Measurements from ENCODE around the gene BDKRB1.
A peak's percentile ranks its signal among the peaks of the same experiment; 100 is the strongest.
"Not testable (repeated sequence)": the region's sequence is repeated elsewhere in the genome, so short reads cannot be mapped to it uniquely, and the experiment has no call there.

BDKRB1 gene

DNA sequence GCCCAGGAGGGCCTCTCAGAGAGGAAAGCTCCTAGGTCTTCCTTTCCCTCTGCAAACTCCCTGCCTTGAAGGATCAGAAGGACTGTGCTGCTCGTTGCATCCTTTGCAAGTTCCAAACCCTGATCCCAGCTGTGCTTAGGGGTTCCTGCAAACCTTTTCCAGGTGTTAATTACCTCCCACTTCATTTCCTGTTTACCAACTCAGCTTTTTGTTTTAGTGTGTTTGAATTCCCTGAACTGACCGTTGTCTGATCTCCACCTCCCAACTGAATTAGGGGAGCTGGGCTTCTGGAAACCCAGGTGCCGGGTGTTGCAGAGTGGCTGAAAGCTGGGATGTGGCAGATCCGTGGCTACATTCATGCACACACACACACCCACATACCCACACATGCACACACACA, 20.6 kb upstream of the BDKRB1 start:
- DNase-seq, result no peak

DNA sequence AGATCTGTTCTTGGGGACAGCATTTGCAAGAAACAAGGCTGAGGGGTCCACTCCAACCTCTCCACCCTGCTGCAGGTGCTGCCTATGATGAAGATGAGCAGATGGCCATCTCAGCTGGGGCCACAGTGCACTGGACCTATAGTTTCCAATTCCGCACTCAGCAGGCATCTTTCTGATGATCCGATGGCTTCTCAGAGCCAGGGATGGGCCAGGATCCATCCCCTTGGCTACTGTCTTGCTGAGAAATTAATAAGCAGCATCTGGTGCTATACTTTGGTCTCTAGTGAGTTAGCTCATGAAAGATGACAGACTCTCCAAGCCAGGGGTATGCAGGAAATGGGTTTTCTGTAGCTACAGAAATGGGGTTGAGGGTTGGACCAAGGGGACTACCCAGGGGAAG, 18.4 kb upstream of the BDKRB1 start:
- no peak for DNase-seq

DNA sequence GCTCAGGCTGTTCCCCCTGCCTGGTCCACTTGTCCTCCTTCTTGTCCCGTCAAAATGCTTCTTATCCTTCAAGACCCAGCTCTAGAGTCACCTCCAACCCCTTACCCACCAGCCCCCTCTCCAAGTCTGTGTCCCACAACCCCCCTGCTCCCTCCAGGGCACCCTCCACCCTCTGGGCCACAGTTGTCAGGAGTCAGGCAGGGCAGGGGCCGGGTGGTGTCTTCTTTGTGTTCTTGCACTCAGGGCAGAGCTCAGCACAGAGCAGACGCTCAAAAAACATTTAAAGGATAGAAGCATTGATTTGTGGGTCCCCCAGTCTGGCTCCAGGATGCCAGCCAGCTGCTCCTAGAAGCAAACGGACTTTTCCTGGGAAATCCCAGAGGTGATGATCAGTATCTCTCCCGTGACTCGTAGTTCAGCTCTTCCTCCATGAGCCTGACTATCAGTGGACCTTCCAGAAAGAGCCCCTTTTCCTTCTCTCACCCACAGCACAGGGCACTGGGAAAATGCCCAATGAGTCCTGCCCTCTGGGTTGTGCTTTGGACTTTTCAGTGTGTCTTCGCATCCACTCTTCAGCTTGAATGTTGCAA, 17.2 kb upstream of the BDKRB1 start:
- no peak for DNase-seq

DNA sequence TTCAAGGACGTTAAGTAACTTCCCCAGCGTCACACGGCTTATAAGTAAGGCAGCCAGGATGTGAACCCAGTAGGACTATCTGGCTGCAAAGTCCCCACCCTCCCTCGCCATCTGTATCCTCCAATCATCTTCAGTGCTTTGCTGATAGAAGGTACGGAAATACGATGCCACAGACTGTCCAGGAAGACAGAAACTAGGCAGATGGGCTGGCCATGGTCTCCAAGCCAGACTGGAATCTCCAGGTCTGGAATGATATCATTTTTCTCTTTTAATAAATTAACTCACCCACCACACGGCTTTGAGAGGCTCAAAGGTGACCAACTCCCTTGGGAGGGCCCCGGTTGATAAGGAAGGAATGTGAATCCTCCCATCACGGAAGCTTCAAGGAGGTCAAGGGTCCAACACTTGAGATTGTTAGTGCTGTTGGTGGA, 16.3 kb upstream of the BDKRB1 start:
- no peak for DNase-seq

DNA sequence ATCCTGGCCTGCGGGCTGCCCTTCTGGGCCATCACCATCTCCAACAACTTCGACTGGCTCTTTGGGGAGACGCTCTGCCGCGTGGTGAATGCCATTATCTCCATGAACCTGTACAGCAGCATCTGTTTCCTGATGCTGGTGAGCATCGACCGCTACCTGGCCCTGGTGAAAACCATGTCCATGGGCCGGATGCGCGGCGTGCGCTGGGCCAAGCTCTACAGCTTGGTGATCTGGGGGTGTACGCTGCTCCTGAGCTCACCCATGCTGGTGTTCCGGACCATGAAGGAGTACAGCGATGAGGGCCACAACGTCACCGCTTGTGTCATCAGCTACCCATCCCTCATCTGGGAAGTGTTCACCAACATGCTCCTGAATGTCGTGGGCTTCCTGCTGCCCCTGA, 15.4 kb upstream of the BDKRB1 start:
- DNase-seq, result no peak

DNA sequence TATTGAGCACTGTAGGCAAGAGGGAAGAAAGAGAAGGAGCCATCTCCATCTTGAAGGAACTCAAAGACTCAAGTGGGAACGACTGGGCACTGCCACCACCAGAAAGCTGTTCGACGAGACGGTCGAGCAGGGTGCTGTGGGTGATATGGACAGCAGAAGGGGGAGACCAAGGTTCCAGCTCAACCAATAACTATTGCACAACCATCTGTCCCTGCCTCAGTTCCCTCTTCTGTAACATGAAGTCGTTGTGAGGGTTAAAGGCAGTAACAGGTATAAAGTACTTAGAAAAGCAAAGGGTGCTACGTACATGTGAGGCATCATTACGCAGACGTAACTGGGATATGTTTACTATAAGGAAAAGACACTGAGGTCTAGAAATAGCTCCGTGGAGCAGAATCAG, 13.9 kb upstream of the BDKRB1 start:
- no peak for DNase-seq

DNA sequence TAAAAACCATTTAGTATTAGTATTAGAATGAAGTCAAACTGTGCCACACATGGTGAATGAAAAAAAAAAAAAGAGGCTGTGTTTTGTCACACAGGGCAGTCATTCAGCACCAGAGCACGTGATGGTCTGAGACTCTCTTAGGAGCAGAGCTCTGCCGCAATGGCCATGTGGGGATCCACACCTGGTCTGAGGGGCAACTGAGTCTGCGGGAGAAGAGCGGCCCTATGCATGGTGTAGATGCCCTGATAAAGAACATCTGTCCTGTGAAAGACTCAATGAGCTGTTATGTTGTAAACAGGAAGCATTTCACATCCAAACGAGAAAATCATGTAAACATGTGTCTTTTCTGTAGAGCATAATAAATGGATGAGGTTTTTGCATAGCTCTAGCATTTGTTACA, 12.2 kb upstream of the BDKRB1 start:
- no peak for DNase-seq

DNA sequence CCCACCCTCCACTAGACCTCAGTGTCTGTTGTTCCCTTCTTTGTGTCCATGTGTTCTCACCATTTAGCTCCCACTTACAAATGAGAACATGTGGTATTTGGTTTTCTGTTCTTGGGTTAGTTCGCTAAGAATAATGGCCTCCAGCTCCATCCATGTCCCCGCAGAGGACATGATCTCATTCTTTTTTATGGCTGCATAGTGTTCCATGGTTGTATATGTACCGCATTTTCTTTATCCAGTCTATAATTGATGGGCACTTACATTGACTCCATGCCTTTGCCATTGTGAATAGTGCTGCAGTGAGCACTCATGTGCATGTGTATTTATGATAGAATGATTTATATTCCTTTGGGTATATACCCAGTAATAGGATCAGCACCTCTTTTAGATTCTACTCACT, 10.9 kb upstream of the BDKRB1 start:
- not testable (repeated sequence) for DNase-seq

DNA sequence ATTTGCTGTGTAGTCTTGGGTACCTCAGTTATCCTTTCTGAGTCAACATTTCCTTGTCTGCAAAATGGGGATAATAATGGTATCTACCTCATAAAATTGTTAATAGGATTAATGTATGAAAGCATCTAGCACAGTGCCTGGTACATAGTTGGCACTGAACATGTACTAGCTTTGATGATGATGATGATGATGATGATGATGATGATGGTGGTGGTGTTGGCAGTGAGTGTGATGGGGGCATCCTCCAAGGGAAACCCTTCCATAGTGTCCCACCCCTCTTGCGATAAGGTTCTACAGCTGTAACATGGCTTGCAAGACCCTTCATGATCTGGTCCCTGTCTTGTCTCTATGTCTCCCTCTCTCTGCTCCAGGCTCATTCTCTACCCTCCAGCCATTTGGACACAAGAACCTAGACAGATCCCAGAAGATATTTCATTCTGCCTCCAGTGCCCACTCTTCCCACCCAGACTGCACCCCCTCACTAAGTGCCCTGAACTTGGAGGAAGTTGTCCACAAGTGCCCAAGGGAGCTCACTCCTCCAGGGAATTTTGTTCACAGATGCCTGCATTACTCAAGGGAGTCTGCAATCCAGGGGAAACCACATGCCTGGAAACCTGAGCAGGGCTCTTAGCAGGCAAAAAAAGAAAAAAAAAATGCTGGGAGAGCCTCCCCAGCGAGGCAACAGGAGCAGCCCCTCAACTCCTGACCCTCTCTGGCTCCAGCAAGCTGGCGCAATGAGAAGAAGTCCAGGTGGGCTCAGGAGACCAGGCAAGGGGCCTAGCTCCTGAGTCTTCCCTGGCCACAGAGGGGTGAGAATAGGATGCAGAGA, 10.1 kb upstream of the BDKRB1 start:
- DNase-seq, result peak in 1 of 2 experiments; percentile 51

DNA sequence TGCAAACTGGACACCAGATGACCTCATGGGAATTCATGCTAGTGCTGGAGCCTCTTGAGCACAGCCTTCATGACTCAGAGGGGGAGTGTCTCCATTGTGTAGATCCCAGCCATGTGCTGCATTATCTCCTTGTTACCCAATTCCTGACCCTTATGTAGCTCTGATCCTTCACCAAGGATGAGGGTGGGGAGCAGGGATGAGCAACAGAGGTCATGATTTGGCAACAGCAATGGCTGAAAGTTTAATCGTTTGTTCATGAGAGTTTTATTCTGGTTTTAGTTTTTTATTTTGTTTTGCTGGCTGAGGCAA, 9.5 kb upstream of the BDKRB1 start:
- DNase-seq, result peak in 1 of 2 experiments; percentile 45

DNA sequence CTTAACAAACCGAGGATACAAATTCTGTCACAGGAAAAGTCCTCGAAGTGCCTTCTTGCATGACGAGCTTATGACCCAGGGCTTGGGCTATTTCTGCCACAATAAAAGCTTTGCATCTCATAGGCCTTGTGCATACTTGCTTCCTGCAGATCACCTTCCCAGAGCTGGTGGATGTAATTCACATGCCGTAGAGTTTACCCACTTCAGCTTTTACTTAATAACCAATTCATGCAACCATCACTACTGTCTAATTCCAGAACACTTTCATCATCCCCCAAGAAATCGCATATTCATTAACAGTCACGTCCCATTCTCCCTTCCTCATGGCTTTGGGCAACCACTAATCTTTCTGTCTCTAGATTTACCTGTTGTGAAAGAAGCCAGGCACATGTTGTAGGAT, 9.0 kb upstream of the BDKRB1 start:
- DNase-seq, result no peak

DNA sequence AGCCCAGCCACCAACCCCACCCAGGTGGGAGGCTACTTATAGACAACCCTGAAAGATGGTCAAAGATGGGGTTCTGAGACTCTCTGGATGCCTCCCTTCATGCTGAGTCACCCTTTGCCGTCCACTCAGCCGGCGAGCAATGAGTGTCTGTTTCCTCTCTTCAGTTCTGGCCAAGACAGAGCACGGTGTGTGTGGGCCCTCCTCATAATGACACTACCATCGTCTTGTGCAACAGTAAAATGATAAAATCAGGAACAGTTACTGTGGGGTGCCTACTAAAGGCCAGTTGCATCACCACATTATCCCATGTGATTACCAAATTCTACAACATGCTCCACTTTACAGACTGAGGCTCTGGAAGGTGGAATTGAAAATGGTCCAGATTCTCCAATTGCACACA, 7.0 kb upstream of the BDKRB1 start:
- DNase-seq, result no peak

DNA sequence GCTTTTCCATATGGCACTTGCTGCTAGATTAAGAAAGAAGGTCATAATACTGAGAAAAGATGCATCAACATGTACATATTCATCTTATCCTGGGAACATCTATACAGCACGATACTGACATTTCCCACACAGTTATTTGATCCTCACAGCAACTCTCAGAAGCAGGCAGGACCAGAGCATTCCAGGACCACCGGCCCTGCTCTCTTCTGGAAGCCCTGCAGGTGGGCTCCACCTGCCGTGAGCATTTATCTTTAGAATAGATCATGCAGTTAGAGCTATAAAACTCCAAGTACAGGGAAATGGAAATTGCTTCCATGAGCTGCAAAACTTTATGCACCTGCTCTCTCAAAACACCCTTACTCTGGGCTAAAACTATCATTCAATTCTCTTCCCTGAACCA, 5.5 kb upstream of the BDKRB1 start:
- DNase-seq, result peak in 1 of 2 experiments; percentile 45

DNA sequence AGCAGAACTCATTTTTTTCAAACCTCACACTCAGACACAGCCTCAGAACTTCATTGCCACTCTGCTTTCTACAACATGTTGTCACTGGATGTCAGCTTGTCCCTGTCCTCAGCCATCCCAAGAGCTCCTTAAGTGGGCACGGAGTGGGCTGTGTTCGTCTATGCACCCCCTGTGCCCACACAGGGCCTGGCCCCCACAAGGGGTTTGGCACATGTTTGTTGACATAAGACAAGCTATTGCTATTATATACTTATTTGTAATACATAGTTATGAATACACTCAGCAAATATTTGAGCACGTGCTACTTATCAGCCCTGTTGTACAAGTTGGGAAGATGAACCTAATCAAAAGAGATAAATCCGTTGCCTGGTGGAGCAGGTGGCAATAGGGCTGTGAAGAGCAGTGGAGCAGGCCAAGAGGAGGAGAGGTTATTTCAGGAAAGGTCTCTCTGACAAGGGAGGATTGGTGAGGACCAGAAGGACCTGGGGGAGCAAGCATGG, 4.3 kb upstream of the BDKRB1 start:
- no peak for DNase-seq

DNA sequence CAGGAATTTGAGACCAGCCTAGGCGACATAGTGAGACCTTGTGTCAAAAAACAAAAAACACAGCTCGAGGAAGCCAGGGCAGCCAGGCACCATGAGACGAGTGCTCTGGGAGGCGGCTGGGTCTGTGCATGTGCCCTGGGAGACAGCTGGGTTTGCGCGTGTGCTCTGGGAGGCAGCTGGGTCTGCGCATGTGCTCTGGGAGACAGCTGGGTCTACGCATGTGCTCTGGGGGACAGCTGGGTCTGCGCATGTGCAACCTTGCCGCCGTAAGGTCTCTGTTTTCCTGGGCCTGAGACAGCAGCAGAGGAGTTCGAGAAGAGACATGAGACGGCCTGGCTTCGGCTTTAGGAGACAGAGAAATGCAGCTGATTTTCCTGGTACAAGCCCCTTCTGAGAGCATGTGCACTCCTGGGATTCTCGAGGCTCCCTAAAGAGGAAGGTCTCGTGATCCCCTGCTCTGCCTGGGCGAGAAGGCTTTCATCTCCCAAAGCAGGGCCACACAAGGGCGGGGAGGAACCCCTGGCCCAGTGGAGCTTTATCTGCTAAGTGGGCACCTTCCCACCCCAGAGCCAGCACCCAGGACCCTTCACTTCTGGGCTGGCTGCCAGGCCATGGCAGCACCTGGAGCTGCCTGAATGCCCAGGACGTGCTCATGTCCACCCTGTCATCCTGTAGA, 3.5 kb upstream of the BDKRB1 start:
- peak; percentile 91 to 97 for DNase-seq

DNA sequence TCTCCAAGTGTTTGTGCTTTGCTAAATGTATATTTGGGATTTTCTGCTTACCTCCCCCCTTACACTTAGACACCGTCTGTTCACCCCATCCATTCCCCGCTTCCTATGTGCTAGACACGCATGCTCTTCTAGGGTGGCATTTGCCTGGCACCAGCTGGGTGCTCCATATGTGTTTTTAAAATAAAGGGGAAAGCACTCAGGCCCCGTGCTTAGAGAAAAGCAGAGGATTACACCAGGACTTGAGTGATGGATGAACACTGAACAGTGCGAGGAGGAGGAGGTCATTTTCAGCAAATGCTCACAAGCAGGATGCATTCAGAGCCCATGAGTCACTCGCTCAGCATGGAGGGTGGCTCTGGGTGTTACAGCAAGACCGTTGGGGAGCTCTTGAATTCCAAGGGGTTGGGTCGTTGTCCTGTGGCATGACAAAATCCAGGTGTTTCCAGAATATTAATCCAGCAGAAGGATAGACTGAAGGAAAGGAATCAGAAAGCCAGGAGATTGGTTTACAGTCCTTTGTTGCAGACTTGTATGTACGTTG, 2.9 kb upstream of the BDKRB1 start:
- peak; percentile 99 to 100 for DNase-seq

DNA sequence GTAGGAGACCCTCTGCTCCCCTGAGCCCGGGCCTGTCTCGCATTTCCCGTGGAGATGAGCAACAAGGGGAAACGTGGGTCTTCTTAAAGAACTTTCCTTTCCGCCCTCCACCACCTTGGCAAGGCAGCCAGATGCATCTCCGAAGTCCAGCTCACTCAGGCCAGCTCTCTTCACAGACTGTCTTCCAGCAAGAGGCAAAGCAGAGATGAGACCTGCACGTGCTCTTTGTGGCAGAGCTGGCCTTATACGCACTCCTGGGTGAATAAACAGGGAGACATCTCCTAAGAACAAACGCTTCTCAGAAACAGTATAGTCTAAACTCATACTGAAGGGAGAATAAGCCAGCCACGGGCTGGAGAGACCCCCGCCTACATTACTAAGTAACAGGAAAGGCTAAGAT, 1.3 kb upstream of the BDKRB1 start:
- no peak for DNase-seq

DNA sequence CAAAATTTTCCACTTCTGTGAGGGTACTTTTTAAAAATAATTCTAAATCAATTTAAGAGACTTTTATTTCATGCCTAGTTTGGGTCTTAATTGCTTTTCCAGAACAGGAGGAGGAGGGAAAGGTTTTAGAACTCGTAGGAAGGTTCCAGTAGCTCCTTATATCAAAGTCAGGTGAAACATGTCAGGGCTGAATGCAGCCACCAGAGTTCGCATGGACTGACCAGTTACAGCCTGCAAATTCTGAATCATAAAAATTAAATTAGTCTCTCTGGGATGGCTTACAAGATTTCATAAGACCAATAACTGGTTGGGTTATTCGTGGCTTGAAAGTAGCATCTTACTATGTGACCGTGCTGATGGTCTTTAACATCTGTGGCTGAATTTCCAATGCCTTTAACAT, 397 bp downstream of the BDKRB1 start:
- DNase-seq, result no peak

DNA sequence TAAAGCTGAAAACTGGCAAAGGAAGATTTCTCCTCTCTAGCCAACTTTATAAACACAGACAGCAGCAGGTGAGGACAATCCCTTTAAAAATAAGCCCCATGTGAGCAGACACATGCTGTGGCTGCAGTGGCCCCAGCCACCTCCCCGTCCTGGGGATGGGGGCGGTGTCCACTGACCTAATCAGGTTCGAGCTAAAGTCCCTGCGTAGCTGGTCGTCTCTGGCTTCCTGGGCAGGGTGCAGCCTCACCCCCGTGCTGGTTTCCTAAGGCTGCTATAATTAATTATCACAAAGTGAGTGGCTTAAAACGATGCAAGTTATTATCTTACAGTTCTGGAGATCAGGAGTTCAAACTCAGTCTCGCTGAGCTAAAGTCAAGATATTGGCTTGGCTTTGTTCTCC, 1.0 kb downstream of the BDKRB1 start:
- DNase-seq, result no peak

DNA sequence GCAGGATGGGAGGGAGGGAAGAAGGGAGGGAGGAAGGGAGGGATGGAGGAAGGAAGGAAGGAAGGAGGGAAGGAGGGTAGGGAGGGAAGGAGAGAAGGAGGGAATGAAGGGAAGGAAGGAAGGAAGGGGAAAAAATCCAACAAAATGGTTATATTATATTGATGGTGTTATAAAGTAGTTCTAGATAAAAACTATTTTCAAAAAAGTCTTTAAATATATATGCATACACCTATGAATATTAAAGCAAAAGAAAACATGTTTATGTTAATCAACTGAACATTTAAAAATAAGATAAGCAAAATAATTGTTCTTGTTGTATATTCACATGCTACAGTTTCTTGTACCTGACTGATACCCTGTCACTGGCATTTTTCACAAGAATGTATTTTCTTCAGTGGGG, 1.9 kb downstream of the BDKRB1 start:
- DNase-seq, result no peak

DNA sequence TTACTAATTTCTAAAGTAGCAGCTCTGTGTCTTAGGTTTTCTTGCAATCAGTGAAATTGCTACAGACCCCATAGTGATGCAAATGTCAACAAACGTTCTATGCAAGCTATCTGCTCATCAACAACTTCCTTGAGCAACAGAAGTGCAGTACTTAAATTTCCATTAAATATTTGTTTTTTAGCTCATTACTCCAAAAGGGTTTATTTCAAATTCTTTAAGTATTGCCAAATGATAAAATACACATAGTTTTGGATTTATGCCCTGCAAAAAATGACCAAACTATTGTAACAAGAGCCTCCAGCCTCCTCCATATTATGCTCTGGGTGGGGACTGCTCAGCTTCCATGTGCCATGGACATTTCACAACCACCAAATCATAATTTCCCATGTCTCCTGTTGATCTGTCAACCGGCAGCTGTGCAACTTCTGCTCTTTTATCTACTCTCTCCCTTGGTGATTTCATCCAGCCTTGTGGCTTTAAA, 4.4 kb downstream of the BDKRB1 start:
- no peak for DNase-seq

DNA sequence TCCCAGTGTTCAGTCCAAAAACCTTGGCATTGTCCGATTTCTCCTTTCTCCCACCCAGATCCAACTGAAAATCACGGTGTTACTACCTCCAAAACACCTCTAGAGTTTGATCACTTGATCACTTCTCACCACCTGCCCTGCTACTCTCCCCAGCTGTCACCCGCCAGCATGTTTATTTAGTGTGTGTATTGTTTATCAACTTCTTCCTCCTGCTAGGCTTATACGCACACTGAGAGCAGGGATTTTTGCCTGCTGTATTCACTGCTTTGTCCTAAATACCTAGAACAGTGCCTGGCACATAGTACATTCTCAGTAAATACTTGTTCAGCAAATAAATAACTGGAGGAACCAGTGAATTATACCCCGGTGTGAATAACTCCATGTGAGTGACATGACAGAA, 5.0 kb downstream of the BDKRB1 start:
- DNase-seq, result peak; percentile 21 to 53

DNA sequence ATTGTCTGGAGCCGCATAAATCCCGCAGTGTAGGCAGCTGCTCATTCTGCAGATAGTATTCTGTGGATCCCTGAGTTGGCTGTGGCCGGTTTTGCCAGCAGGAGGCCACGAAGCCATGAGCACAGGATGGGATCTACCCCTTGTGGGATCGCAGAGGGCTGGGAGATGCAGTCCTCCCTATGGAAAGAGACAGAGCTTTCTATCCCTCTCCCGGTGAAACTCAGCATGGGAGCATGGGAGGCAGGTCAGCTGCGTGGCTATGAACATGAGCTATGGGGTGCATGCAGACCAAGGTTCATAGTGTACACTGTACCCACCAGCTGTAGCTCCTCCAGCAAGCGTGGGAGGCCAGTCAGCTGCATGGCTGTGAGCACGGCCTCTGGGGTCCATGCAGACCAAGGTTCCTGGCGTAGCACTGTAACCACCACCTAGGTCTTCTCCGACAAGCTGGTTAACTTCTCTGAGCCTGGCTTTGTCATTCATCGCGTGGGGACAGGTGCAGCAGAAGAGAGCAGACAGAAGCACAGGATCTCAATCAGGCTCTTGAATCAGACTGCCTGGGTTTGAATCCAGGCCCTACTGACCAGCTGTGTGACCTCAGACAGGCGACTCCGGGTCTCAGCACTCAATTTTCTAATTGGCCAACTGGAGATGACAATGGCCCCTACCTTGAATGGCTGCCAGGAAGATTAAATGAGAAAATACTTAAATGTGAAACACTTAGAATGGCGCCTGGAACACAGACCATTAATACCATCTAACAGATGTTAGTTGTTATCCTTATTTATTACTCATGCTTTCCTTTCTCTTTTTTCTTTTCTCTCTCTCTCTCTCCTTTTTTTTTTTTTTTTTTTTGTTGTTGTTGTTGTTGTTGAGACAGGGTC, 6.0 kb downstream of the BDKRB1 start:
- DNase-seq, result peak in 1 of 2 experiments; percentile 21
